ENCODE measurements around the gene UNC93B1. TPM values are rescaled to one million over a fixed set of nuclear protein-coding genes. Genes with fewer than 3 reads are reported as not detected.
"Not testable (repeated sequence)": the region's sequence is repeated elsewhere in the genome, so short reads cannot be mapped to it uniquely, and the experiment has no call there.

Gene UNC93B1
- total RNA-seq, 1 experiment from 2014 or later, result 14.7 TPM

DNA sequence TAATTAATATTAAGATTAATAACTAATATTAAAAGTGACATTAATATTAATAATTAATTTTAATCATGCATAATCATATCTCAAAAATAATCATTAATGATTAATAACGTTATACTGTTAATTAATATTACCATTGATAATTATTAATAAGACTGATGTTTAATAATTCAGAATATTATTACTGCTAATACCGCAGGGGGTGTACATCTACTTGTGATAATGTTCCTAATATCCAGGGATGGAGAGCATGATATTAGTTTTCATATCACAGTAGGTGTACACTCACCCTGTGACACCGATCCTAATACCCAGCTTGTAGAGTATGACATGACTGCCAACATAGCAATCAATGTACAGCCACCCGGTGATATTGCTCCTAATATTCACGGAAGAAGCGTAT, 18.6 kb downstream of the UNC93B1 start:
- CTCF ChIA-PET; BruUV-seq (replicated peaks); H3K4me1 Mint-ChIP-seq (ENCODE audit: insufficient read depth, unreplicated experiment); intact Hi-C loops (cut with micrococcal nuclease); H3K9me3 Mint-ChIP-seq (ENCODE audit: unreplicated experiment); DNase-seq (ENCODE audit: unreplicated experiment); POLR2A ChIA-PET; H3K4me3 Mint-ChIP-seq (ENCODE audit: unreplicated experiment); H3K27ac Mint-ChIP-seq (ENCODE audit: low read depth, unreplicated experiment); H3K36me3 Mint-ChIP-seq (ENCODE audit: insufficient read depth, unreplicated experiment): not testable (repeated sequence)
- H3K27me3 Mint-ChIP-seq (ENCODE audit: insufficient read depth, unreplicated experiment), result peaks cover 14% of the 10 kb centered on the region

DNA sequence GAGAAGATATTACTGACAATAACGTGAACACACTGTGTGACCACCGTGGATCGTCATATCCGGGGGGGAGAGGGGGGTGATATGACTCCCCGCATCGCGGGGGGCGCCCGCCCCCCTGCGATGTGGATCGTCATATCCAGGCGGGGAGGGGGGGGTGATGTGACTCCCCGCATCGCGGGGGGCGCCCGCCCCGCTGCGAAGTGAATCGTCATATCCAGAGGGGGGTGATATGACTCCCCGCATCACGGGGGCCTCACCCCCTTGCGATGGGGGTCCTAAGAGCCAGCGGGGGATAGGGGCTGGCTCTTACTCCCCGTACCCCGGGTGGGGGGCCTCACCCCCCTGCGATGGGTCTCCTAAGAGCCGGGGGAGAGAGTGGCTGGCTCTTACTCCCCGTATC, 19.9 kb downstream of the UNC93B1 start:
- CTCF ChIA-PET, result no interaction called here

DNA sequence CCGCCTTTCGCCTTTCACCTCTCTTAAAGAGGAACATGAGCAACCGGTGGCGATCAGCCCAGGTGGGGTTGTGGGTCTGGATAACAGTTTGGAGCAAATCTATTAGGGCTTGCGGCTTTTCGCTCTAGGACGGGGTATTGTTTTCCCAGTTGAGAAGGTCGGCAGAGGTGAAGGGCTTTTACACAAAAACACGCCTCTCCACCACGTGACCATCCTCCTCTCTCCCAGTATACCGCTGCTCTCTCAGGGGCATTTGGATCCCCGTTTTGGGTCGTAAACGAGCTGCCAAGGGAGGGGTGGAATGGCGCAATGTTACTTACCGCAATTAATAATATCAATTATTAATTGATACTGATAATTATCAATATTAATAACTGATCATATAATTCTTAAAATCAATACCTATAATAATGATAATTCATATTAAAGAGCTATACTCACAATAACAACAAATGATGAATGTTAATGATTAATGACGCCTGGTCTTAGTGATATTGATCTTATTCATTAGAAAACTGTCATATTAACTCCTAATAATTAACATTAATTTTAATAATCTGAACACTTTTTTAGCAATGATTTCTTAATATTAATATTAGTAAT, 21.5 kb downstream of the UNC93B1 start:
- H3K27ac Mint-ChIP-seq (ENCODE audit: low read depth, unreplicated experiment); H3K36me3 Mint-ChIP-seq (ENCODE audit: insufficient read depth, unreplicated experiment); H3K4me3 Mint-ChIP-seq (ENCODE audit: unreplicated experiment); POLR2A ChIA-PET; H3K4me1 Mint-ChIP-seq (ENCODE audit: insufficient read depth, unreplicated experiment); BruUV-seq (replicated peaks); H3K9me3 Mint-ChIP-seq (ENCODE audit: unreplicated experiment); DNase-seq (ENCODE audit: unreplicated experiment); intact Hi-C loops (cut with micrococcal nuclease): not testable (repeated sequence)
- H3K27me3 Mint-ChIP-seq (ENCODE audit: insufficient read depth, unreplicated experiment), result peaks cover 14% of the 10 kb centered on the region
- CTCF ChIA-PET, result interaction anchor here (1.7 kb wide), 1 partner anchor 12 kb away, joined by 5 read pairs; no protein-coding TSS in a partner anchor

More for the DNA sequence above, 19.9 kb downstream of the UNC93B1 start:
- BruUV-seq (replicated peaks), result no TSS peak
- no peak for DNase-seq (ENCODE audit: unreplicated experiment)
- H3K36me3 Mint-ChIP-seq (ENCODE audit: insufficient read depth, unreplicated experiment), result peaks cover 5% of the 10 kb centered on the region
- peaks cover 14% of the 10 kb centered on the region for H3K27me3 Mint-ChIP-seq (ENCODE audit: insufficient read depth, unreplicated experiment)
- no peaks in the 10 kb centered on the region for H3K9me3 Mint-ChIP-seq (ENCODE audit: unreplicated experiment)
- POLR2A ChIA-PET, result no interaction called here
- TF ChIP-seq, protein P1, sequence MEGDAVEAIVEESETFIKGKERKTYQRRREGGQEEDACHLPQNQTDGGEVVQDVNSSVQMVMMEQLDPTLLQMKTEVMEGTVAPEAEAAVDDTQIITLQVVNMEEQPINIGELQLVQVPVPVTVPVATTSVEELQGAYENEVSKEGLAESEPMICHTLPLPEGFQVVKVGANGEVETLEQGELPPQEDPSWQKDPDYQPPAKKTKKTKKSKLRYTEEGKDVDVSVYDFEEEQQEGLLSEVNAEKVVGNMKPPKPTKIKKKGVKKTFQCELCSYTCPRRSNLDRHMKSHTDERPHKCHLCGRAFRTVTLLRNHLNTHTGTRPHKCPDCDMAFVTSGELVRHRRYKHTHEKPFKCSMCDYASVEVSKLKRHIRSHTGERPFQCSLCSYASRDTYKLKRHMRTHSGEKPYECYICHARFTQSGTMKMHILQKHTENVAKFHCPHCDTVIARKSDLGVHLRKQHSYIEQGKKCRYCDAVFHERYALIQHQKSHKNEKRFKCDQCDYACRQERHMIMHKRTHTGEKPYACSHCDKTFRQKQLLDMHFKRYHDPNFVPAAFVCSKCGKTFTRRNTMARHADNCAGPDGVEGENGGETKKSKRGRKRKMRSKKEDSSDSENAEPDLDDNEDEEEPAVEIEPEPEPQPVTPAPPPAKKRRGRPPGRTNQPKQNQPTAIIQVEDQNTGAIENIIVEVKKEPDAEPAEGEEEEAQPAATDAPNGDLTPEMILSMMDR (IDR thresholded peaks at IDR 0.05; ENCODE audit: unreplicated experiment), result no peak
- intact Hi-C loops (cut with micrococcal nuclease), result no loop called here
- no peaks in the 10 kb centered on the region for H3K4me1 Mint-ChIP-seq (ENCODE audit: insufficient read depth, unreplicated experiment)
- H3K27ac Mint-ChIP-seq (ENCODE audit: low read depth, unreplicated experiment), result no peak overlapping the region
- no peak overlapping the region for H3K4me3 Mint-ChIP-seq (ENCODE audit: unreplicated experiment)

DNA sequence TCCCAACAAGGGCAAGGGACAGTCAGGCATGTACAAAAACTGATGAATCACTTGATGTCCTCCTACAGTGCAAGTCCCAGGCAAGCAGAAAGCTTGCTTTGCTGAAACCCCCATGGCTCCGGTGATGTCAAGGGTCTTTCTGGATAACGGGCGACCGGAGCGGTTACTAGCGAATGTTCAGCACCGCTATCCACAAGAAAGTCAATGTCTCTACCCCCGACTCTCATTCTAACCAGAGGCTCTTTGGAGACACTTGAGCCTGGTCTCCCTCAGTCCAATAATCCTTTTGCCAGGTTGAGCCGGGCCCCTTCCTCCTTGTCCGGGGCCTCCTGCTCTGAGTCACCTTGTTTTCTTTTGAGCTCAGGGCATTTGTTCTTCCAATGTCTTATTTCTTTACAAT, 22.7 kb downstream of the UNC93B1 start:
- H3K9me3 Mint-ChIP-seq (ENCODE audit: unreplicated experiment); intact Hi-C loops (cut with micrococcal nuclease); BruUV-seq (replicated peaks); H3K36me3 Mint-ChIP-seq (ENCODE audit: insufficient read depth, unreplicated experiment); H3K4me3 Mint-ChIP-seq (ENCODE audit: unreplicated experiment); DNase-seq (ENCODE audit: unreplicated experiment); H3K4me1 Mint-ChIP-seq (ENCODE audit: insufficient read depth, unreplicated experiment); H3K27ac Mint-ChIP-seq (ENCODE audit: low read depth, unreplicated experiment); POLR2A ChIA-PET: not testable (repeated sequence)
- CTCF ChIA-PET, result interaction anchor here (1.7 kb wide), 1 partner anchor 13 kb away, joined by 5 read pairs; no protein-coding TSS in a partner anchor
- peaks cover 14% of the 10 kb centered on the region for H3K27me3 Mint-ChIP-seq (ENCODE audit: insufficient read depth, unreplicated experiment)

DNA sequence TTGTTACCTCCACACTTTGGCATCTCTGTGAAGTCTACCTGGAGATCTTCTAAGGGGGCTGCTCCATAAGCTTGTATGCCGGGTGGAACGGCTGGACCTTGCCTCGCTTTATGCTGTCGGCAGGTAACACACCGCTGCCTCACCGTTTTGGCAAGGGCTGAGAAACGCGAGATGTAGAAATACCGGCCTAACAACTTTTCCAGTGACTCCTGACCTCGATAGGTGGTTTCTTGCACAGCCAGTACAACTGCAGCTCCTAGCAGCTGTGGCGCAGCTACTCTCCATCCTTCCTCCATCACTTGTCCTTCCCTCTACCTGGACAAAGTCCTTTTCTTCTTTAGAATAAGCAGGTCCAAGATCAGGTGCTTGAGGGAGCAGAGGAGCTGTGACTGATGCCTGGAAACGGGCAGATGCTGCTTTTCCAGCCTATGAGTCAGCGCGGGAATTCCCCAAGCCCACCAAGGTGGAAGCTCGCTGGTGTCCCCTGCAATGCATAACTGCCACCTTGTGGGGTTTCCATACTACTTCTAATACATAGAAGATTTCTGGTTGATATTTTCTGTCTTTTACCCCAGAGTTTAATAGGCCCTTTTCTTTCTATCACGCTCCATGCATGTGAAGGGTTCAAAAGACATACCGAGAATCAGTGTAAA, 25.0 kb downstream of the UNC93B1 start:
- BruUV-seq (replicated peaks); H3K36me3 Mint-ChIP-seq (ENCODE audit: insufficient read depth, unreplicated experiment); DNase-seq (ENCODE audit: unreplicated experiment); H3K4me1 Mint-ChIP-seq (ENCODE audit: insufficient read depth, unreplicated experiment); H3K27ac Mint-ChIP-seq (ENCODE audit: low read depth, unreplicated experiment); intact Hi-C loops (cut with micrococcal nuclease); H3K9me3 Mint-ChIP-seq (ENCODE audit: unreplicated experiment); H3K4me3 Mint-ChIP-seq (ENCODE audit: unreplicated experiment); POLR2A ChIA-PET: not testable (repeated sequence)
- CTCF ChIA-PET, result interaction anchor here (0.7 kb wide), 1 partner anchor 23 kb away, joined by 3 read pairs; no protein-coding TSS in a partner anchor
- H3K27me3 Mint-ChIP-seq (ENCODE audit: insufficient read depth, unreplicated experiment), result peaks cover 27% of the 10 kb centered on the region

DNA sequence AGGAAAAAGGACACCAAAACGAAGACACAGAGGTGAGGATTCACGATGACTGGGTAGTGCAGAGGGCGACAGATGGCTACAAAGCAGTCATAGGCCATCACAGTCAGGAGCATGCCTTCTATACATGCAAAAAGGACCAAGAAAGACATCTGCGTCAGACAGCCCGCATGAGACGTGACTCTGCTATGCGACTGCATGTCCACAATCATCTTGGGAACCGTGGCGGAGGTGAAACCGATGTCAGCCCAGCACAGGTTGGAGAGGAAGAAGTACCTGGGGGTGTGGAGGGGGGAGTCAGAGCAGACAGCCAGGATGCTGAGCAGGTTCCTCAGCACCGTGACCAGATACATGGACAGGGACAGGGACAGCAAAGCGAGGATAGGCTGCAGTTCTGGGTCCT, 29.2 kb downstream of the UNC93B1 start:
- BruUV-seq (replicated peaks); POLR2A ChIA-PET; H3K4me3 Mint-ChIP-seq (ENCODE audit: unreplicated experiment); intact Hi-C loops (cut with micrococcal nuclease); DNase-seq (ENCODE audit: unreplicated experiment); H3K4me1 Mint-ChIP-seq (ENCODE audit: insufficient read depth, unreplicated experiment); CTCF ChIA-PET; H3K9me3 Mint-ChIP-seq (ENCODE audit: unreplicated experiment); H3K36me3 Mint-ChIP-seq (ENCODE audit: insufficient read depth, unreplicated experiment); H3K27ac Mint-ChIP-seq (ENCODE audit: low read depth, unreplicated experiment): not testable (repeated sequence)
- peaks cover 36% of the 10 kb centered on the region for H3K27me3 Mint-ChIP-seq (ENCODE audit: insufficient read depth, unreplicated experiment)

DNA sequence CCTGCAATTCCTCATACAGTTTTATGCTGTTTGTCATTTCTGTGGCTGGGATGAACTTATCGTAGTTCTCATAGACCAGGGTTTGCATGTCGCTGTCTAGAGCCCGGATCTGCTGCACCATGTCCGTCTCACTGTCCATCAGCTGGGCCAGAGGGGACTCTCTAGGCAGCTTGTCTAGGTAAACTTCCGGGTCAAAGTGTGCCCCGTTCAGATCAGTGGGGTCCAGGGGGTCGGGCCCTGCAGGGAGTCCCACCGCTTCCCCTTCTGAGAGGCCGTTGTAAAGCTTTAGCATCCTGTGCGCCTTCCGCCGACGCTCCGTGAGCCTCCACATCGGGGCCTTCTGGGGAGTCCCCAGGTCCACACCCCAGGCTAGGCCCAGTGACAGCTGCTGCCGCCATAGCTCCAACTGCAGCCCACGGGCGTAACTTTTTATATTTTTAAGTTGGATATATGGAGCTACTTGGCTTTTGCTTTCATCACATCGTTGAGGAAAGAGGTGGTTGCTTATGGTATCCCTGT, 38.0 kb downstream of the UNC93B1 start:
- intact Hi-C loops (cut with micrococcal nuclease); DNase-seq (ENCODE audit: unreplicated experiment); H3K4me3 Mint-ChIP-seq (ENCODE audit: unreplicated experiment); H3K4me1 Mint-ChIP-seq (ENCODE audit: insufficient read depth, unreplicated experiment); H3K36me3 Mint-ChIP-seq (ENCODE audit: insufficient read depth, unreplicated experiment); H3K27ac Mint-ChIP-seq (ENCODE audit: low read depth, unreplicated experiment); H3K9me3 Mint-ChIP-seq (ENCODE audit: unreplicated experiment); BruUV-seq (replicated peaks): not testable (repeated sequence)
- CTCF ChIA-PET, result interaction anchor here (0.6 to 0.7 kb wide), 2 partner anchors 261 to 1204 kb away, joined by 3 read pairs; no protein-coding TSS in a partner anchor
- POLR2A ChIA-PET, result interaction anchor here (0.7 kb wide), 1 partner anchor 494 kb away, joined by 3 read pairs; no protein-coding TSS in a partner anchor
- peaks cover 10% of the 10 kb centered on the region for H3K27me3 Mint-ChIP-seq (ENCODE audit: insufficient read depth, unreplicated experiment)

DNA sequence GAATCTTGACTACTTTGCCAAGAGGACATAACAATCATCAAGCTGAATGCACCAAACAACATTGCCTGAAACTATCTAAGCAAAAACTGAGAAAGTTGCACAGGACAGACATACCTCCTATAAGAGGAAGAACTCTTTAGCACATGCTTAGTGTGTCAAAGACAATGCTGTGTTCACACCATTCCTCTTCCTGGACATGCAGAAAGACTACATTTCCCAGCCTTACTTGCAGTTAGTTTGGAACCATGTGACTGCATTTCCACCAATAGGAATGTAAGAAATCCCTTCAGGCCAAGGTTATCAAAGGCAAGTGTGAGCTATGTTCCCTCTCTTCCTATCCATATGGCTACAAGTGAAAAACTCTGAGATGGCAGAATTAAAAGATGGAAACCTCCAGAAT, 39.2 kb downstream of the UNC93B1 start:
- DNase-seq (ENCODE audit: unreplicated experiment); H3K9me3 Mint-ChIP-seq (ENCODE audit: unreplicated experiment); CTCF ChIA-PET; H3K4me3 Mint-ChIP-seq (ENCODE audit: unreplicated experiment); BruUV-seq (replicated peaks); H3K36me3 Mint-ChIP-seq (ENCODE audit: insufficient read depth, unreplicated experiment); H3K27ac Mint-ChIP-seq (ENCODE audit: low read depth, unreplicated experiment); intact Hi-C loops (cut with micrococcal nuclease); POLR2A ChIA-PET; H3K4me1 Mint-ChIP-seq (ENCODE audit: insufficient read depth, unreplicated experiment): not testable (repeated sequence)
- peaks cover 21% of the 10 kb centered on the region for H3K27me3 Mint-ChIP-seq (ENCODE audit: insufficient read depth, unreplicated experiment)
